Activated naive CD8-positive, alpha-beta T cell treated with anti-CD3 and anti-CD28 coated beads, Interleukin-2, amount 50 U/mL, for 24 hours (primary cell): ENCODE data around the gene FMNL3.
"Not testable (repeated sequence)": the region's sequence is repeated elsewhere in the genome, so short reads cannot be mapped to it uniquely, and the experiment has no call there.

Source experiments
- ATAC-seq: fragments of 150-1000 bp; cut with Tn5 transposase; one replicate; pipeline ENCODE4 v1.10.0; 2021
- DNase-seq: peaks from one replicate; pipeline ENCODE4 v3.0.0; 2021
- H3K27ac Mint-ChIP-seq: one replicate; pipeline ENCODE4 v1.8.0; 2021; ENCODE audit warnings: mild to moderate bottlenecking, mixed read lengths
- H3K27me3 Mint-ChIP-seq: one replicate; pipeline ENCODE4 v1.8.0; 2021; ENCODE audit warnings: mixed read lengths
- H3K36me3 Mint-ChIP-seq: one replicate; pipeline ENCODE4 v1.8.0; 2021; ENCODE audit warnings: low read depth, mixed read lengths
- H3K4me1 Mint-ChIP-seq: one replicate; pipeline ENCODE4 v1.8.0; 2021; ENCODE audit warnings: mixed read lengths
- H3K4me3 Mint-ChIP-seq: one replicate; pipeline ENCODE4 v1.8.0; 2021; ENCODE audit warnings: mild to moderate bottlenecking, moderate library complexity, mixed read lengths
- H3K9me3 Mint-ChIP-seq: one replicate; pipeline ENCODE4 v1.8.0; 2021; ENCODE audit warnings: mixed read lengths

FMNL3 gene

DNA sequence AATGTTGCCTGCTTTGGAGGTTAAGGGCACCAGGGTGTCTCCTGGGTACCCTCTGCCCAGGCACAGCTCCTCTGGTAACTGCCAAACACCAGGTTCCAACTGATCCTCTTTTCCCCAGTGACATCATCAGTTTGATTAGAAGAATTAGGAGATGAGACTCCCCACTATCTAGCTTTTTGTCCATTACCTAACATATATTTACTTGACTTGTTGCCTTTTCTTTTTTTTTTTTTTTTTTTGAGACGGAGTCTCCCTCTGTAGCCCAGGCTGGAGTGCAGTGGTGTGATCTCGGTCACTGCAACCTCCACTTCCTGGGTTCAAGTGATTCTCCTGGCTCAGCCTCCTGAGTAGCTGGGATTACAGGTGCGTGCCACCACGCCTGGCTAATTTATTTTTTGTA, 101.7 kb downstream of the FMNL3 start, which contains the start of gene FAM186B:
Gene FAM186B (minus strand): TSS at position 101 of the 400 bp plus-strand sequence. CDS start 162 bp downstream, outside the sequence.
- not testable (repeated sequence) for ATAC-seq, H3K4me1 Mint-ChIP-seq, H3K4me3 Mint-ChIP-seq, H3K27ac Mint-ChIP-seq, H3K36me3 Mint-ChIP-seq, H3K27me3 Mint-ChIP-seq, DNase-seq, H3K9me3 Mint-ChIP-seq

DNA sequence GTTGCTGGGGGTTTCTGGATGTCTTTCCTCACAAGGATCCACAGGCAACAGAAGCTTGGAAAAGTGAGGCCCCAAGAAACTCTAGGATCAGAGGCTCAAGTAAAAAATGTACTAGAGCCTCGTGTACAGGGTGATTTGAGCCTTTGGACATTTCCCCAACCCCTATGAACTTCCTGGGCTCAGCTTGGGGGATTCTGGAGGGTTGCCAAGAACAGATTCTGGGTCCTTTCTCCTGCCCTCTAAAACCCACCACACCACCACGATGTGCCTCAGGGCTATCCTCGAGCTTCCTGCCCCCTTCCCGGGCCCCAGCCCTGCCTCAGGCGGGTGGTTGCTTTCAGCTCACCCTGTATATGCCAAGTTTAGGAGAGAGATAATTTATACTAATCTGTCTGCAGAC, 102.3 kb downstream of the FMNL3 start:
- H3K9me3 Mint-ChIP-seq: no peaks in the 10 kb centered on the region
- ATAC-seq (no peak), DNase-seq (no peak)
- H3K4me1 Mint-ChIP-seq: no peaks in the 10 kb centered on the region
- H3K27ac Mint-ChIP-seq: no peak overlapping the region
- no peaks in the 10 kb centered on the region for H3K36me3 Mint-ChIP-seq
- H3K4me3 Mint-ChIP-seq: no peak overlapping the region
- H3K27me3 Mint-ChIP-seq: peaks cover under 1% of the 10 kb centered on the region

DNA sequence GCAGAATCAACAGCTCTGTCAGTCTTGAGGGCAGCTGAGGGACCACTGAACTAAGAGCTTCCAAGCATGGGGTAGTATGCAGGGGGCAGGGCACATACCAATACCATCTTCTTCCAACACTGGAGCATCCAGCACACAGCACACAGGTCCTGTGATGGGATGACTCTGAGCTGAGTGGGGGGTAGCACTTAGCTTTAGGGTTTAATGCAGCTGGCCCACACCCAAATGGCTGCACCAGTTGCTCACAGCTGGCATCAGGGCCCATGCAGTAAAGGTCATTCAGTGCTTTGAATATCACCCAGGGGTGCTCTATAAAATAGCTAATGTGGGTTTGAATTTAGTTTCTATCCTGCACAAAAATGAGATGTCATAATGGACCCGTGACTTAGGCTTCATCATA, 103.5 kb downstream of the FMNL3 start:
- Mint-ChIP-seq H3K27ac (no peak overlapping the region), H3K4me3 (no peak overlapping the region), H3K4me1 (no peaks in the 10 kb centered on the region), H3K36me3 (no peaks in the 10 kb centered on the region), H3K27me3 (no peaks in the 10 kb centered on the region), H3K9me3 (no peaks in the 10 kb centered on the region)
- no peak for ATAC-seq
- DNase-seq: no peak

DNA sequence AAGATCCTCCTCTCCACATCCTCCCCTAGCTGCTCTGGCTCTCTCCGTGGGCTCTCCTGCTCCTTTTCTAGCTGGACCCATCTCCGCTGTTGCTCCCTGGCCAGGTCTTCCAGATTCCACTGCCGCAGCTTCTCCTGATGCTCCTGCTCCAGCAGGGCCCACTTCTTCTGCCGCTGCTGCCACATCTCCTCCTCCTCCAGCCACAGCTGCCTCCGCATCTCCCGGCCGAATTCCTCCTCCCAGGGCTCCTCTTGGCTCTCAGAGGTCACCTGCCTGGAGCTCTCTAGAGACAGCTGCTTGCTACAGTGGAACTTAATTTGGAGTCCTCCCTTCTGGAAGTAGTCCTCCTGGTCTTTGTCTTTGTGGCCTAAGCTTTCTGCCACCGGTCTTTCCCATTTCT, 107.2 kb downstream of the FMNL3 start:
- Mint-ChIP-seq H3K4me1 (peaks cover 3% of the 10 kb centered on the region), H3K9me3 (no peaks in the 10 kb centered on the region), H3K27me3 (no peaks in the 10 kb centered on the region), H3K4me3 (no peak overlapping the region), H3K36me3 (no peaks in the 10 kb centered on the region), H3K27ac (no peak overlapping the region)
- DNase-seq: no peak
- no peak for ATAC-seq

DNA sequence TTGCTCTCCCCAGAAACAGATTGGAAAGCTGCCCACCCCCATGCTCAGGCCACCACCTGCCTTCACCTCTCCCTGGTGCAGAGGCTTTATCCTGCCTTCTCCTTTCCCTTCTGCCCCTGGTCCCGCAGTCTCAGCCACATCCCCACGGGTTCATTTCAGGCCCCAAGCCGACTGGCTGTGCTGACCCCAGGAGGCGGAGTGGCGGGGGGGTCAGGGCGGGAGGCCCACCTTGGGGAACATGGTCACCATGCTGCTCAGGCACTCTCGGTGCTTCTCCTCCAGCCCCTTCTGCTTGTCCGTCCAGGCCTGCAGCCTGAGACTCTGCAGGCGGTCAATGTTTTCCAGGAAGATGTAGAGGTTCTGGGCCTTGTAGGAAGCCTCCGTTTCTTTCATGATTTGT, 108.7 kb downstream of the FMNL3 start:
- H3K36me3 Mint-ChIP-seq: no peaks in the 10 kb centered on the region
- no peak overlapping the region for H3K4me3 Mint-ChIP-seq
- no peak for DNase-seq
- H3K27me3 Mint-ChIP-seq: no peaks in the 10 kb centered on the region
- no peak for ATAC-seq
- H3K27ac Mint-ChIP-seq: no peak overlapping the region
- no peaks in the 10 kb centered on the region for H3K9me3 Mint-ChIP-seq
- peaks cover 3% of the 10 kb centered on the region for H3K4me1 Mint-ChIP-seq

DNA sequence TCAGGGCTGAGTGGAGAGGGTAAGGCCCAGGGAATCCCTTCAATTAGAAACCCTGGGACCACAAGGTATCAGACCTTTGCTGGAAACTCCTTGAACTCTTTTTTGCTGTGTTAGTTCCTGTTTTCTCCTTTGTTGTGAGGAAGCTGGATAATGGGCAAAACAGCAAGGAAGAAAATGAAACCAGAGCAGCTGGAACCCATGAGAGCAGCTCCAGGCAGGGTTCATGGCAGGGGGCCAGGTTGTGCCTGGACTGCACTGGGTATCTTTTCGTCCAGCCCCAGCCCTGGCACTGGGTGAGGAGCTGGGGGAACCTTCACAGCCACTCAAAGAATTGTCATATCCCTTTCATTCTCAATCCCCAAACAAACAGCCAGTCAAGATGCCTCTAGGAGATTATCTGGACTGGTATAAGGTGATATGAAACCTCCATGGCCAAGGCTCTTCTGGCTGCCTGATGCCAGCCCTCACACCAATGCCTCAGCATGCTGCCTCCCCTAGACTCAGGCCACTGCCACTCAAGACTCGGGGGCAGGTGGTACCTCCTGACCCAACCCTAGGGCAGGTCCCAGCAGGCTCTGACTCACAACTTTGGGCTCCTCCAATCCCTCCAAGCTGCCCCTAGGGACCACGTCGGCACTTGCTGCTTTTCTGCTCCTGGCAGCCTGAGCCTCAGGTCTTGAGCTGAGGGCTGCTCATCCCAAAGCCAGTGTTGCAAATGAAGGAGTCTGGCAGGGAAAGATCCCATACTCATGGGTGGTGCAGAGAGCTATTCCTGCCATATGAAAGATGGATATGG, 118.3 kb downstream of the FMNL3 start:
- no peak for DNase-seq
- no peak overlapping the region for H3K4me3 Mint-ChIP-seq
- peaks cover 18% of the 10 kb centered on the region for H3K36me3 Mint-ChIP-seq
- no peak for ATAC-seq
- H3K27ac Mint-ChIP-seq: no peak overlapping the region
- H3K9me3 Mint-ChIP-seq: no peaks in the 10 kb centered on the region
- H3K4me1 Mint-ChIP-seq: no peaks in the 10 kb centered on the region
- H3K27me3 Mint-ChIP-seq: no peaks in the 10 kb centered on the region

DNA sequence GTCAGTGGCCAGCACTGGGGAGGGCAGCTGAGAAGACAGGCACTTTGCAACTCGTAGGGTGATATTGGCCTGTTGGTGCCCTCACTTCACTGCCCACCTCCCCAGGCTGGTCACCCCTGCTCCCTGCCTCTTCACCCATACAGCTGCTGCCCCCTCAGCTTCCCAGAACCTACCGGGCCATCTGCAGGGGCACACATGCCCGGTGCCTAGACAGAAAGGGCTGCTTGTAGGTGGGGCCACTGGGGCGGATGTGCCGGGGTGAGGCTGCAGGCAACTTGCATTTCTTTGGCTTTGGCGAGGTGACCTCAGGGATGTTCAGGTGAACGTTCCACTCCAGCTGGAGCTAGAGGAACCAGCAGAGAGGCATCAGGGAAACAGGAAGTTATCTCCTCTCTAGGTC, 118.9 kb downstream of the FMNL3 start:
- no peak overlapping the region for H3K4me3 Mint-ChIP-seq
- no peaks in the 10 kb centered on the region for H3K27me3 Mint-ChIP-seq
- ATAC-seq (no peak), DNase-seq (no peak)
- peaks cover 19% of the 10 kb centered on the region for H3K36me3 Mint-ChIP-seq
- H3K27ac Mint-ChIP-seq: no peak overlapping the region
- no peaks in the 10 kb centered on the region for H3K4me1 Mint-ChIP-seq
- no peaks in the 10 kb centered on the region for H3K9me3 Mint-ChIP-seq

DNA sequence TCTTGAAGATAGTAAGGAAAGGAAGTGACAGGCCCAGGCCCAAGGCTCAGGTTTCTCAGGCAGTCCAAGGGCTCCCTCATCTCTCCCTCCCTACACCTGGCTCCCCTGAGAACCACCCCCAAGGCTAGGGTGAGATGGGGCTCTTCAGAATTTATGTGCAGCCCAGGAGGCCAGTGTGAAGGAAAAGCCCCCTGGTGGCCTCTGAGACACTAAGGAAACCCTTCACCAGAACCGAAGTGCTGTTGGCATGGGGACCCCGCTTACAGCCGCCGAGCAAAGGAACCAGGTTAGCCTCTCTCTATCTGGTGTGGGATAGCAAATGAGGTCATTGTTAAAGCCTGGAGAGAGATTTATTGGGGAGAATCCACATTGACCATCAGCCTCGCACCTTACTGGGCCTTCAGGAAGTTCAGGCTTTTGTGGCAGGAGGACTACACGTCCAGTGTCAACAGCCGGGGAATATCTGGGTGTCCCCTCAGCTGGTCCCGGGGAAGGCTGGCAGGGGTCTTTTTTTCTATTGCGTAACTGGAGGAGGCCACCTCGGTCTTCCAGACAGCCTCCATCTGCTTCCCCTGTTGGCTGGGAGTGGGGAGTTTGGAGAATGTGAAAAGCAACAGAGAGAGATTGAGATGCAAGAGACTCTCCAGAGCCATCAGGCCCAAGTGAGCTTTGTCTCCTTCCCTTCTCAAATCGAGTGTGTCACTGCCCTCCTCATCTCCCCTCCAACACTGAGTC, 119.9 kb downstream of the FMNL3 start:
- H3K27ac Mint-ChIP-seq: no peak overlapping the region
- ATAC-seq (no peak), DNase-seq (no peak)
- H3K27me3 Mint-ChIP-seq: no peaks in the 10 kb centered on the region
- H3K4me3 Mint-ChIP-seq: no peak overlapping the region
- no peaks in the 10 kb centered on the region for H3K9me3 Mint-ChIP-seq
- peaks cover 19% of the 10 kb centered on the region for H3K36me3 Mint-ChIP-seq
- no peaks in the 10 kb centered on the region for H3K4me1 Mint-ChIP-seq
